H1 (cell line): ENCODE data around the gene SLC13A1. TPM values are rescaled to one million over a fixed set of nuclear protein-coding genes. Genes with fewer than 3 reads are reported as not detected.

Experiments
- CTCF ChIA-PET: fragments of 300-600 bp; sonication (Branson Sonifier 250); formaldehyde crosslinking; loops from one replicate; lab custom pipeline; 2021; ENCODE audit not compliant: partially characterized antibody; lab: Charles Lee
- POLR2A ChIA-PET: fragments of 300-600 bp; sonication (Branson Sonifier 250); formaldehyde crosslinking; loops from one replicate; lab custom pipeline; 2021; ENCODE audit warnings: inconsistent platforms; ENCODE audit not compliant: partially characterized antibody; lab: Charles Lee
- DNase-seq, 2 experiments: peaks; one replicate each; pipeline versions ENCODE4 v3.0.0 to v3.0.0-alpha.2; 2010 to 2022; ENCODE audit warnings: low spot score in 2 of 2, low read depth in 1 of 2, mixed read lengths in 1 of 2
- FAIRE-seq: peaks from 2 replicates; lab custom pipeline; 2011; peaks lifted over from hg19 to GRCh38; lab: Jason Lieb, UNC
- H2AFZ ChIP-seq: 2 replicates; pipeline ENCODE4 v1.8.1; 2012; ENCODE audit warnings: low read length, inconsistent platforms
- H2AK5ac ChIP-seq: 2 replicates; pipeline ENCODE4 v1.6.1; 2013; ENCODE audit warnings: low read depth, low read length
- H2BK120ac ChIP-seq: replicated peaks from 2 replicates; pipeline ENCODE3; 2013; ENCODE audit warnings: low read depth, low read length, inconsistent platforms
- H2BK12ac ChIP-seq: 2 replicates; pipeline ENCODE4 v1.6.1; 2013; ENCODE audit warnings: low read depth, low read length
- H2BK15ac ChIP-seq: 2 replicates; pipeline ENCODE4 v1.6.1; 2013; ENCODE audit warnings: low read length
- H2BK20ac ChIP-seq: 2 replicates; pipeline ENCODE4 v1.6.1; 2013; ENCODE audit warnings: low read length
- H2BK5ac ChIP-seq: 2 replicates; pipeline ENCODE4 v1.6.1; 2013; ENCODE audit warnings: low read depth, low read length
- H3K14ac ChIP-seq: 2 replicates; pipeline ENCODE4 v1.6.1; 2013; ENCODE audit warnings: inconsistent platforms; ENCODE audit not compliant: insufficient read length
- H3K18ac ChIP-seq: 2 replicates; pipeline ENCODE4 v1.6.1; 2013; ENCODE audit warnings: low read length; ENCODE audit errors: extremely low read depth
- H3K23ac ChIP-seq: 2 replicates; pipeline ENCODE4 v1.6.1; 2013; ENCODE audit warnings: inconsistent platforms; ENCODE audit not compliant: insufficient read length
- H3K23me2 ChIP-seq: 2 replicates; pipeline ENCODE4 v1.6.1; 2013; ENCODE audit warnings: low read depth, low read length
- H3K27ac ChIP-seq: 2 replicates; pipeline ENCODE4 v1.6.1; 2011; ENCODE audit warnings: low read depth, low read length, inconsistent platforms
- H3K27me3 ChIP-seq, 4 experiments: replicated peaks in 1 of 4; 1 replicate in 1 of 4; 2 replicates in 3 of 4; pipeline versions ENCODE4 v1.6.1 to v1.8.1; 2011 to 2013; ENCODE audit warnings: low read length in 3 of 4, mild to moderate bottlenecking in 3 of 4, inconsistent platforms in 2 of 4, mixed read lengths in 2 of 4, moderate library complexity in 1 of 4; ENCODE audit not compliant: control insufficient read depth in 3 of 4, insufficient read depth in 3 of 4; ENCODE audit errors: extremely low read depth in 1 of 4
- H3K36me3 ChIP-seq, 4 experiments: 2 replicates each; pipeline versions ENCODE4 v1.6.1 to v1.8.1; 2011 to 2013; ENCODE audit warnings: mild to moderate bottlenecking in 4 of 4, low read length in 3 of 4, moderate library complexity in 2 of 4, control low read depth in 1 of 4, inconsistent platforms in 1 of 4; ENCODE audit not compliant: insufficient read depth in 4 of 4, control insufficient read depth in 2 of 4
- H3K4ac ChIP-seq: replicated peaks from 2 replicates; pipeline ENCODE3; 2013; ENCODE audit warnings: low read length, low read depth, mixed read lengths, inconsistent platforms; ENCODE audit not compliant: insufficient read length
- H3K4me1 ChIP-seq, 4 experiments: replicated peaks in 1 of 4; 1 replicate in 1 of 4; 2 replicates in 3 of 4; pipeline versions ENCODE4 v1.6.1 to v1.8.1; 2011 to 2013; ENCODE audit warnings: low read length in 3 of 4, inconsistent platforms in 2 of 4, mixed read lengths in 1 of 4; ENCODE audit not compliant: insufficient read depth in 4 of 4, control insufficient read depth in 3 of 4
- H3K4me2 ChIP-seq, 2 experiments: 2 replicates each; pipeline versions ENCODE4 v1.6.1 to v1.8.1; 2011 to 2013; ENCODE audit warnings: low read depth in 2 of 2, low read length in 2 of 2, control low read depth in 1 of 2, inconsistent platforms in 1 of 2, mild to moderate bottlenecking in 1 of 2; ENCODE audit not compliant: insufficient read depth in 1 of 2
- H3K4me3 ChIP-seq, 4 experiments: fragments of 200-600, 300-600 bp in 1 of 4; sonication (generic), shearing (Covaris generic), sonication (Bioruptor Twin) in 1 of 4; 2 replicates each; pipeline versions ENCODE4 v1.5.1 to v1.8.1; 2011 to 2016; ENCODE audit warnings: low read length in 4 of 4, low read depth in 3 of 4, control low read depth in 2 of 4, inconsistent platforms in 2 of 4, mild to moderate bottlenecking in 2 of 4, mixed read lengths in 1 of 4, moderate library complexity in 1 of 4; ENCODE audit not compliant: insufficient read depth in 2 of 4; ENCODE audit errors: extremely low read depth in 1 of 4
- H3K56ac ChIP-seq: replicated peaks from 2 replicates; pipeline ENCODE3; 2013; ENCODE audit warnings: low read depth, mild to moderate bottlenecking, mixed read lengths, low read length, inconsistent platforms; ENCODE audit not compliant: insufficient read length
- H3K79me1 ChIP-seq: 2 replicates; pipeline ENCODE4 v1.6.1; 2013; ENCODE audit warnings: low read depth, low read length, control low read depth
- H3K79me2 ChIP-seq, 2 experiments: 2 replicates each; pipeline versions ENCODE4 v1.6.1 to v1.8.1; 2012 to 2013; ENCODE audit warnings: low read length in 2 of 2, mild to moderate bottlenecking in 2 of 2, inconsistent platforms in 1 of 2; ENCODE audit not compliant: insufficient read depth in 2 of 2, control insufficient read depth in 1 of 2
- H3K9ac ChIP-seq, 4 experiments: replicated peaks in 1 of 4; 1 replicate in 1 of 4; 2 replicates in 3 of 4; pipeline versions ENCODE4 v1.6.1 to v1.8.1; 2011 to 2013; ENCODE audit warnings: low read depth in 3 of 4, low read length in 3 of 4, control low read depth in 2 of 4, mild to moderate bottlenecking in 2 of 4, moderate library complexity in 2 of 4, inconsistent platforms in 1 of 4; ENCODE audit errors: extremely low read depth in 1 of 4
- H3K9me3 ChIP-seq, 2 experiments: 2 replicates each; pipeline versions ENCODE4 v1.6.1 to v1.8.1; 2012 to 2013; ENCODE audit warnings: mild to moderate bottlenecking in 2 of 2, moderate library complexity in 2 of 2, control low read depth in 1 of 2, inconsistent platforms in 1 of 2, low read depth in 1 of 2, low read length in 1 of 2, mixed read lengths in 1 of 2; ENCODE audit not compliant: insufficient read depth in 2 of 2
- H4K20me1 ChIP-seq, 2 experiments: replicated peaks in 1 of 2; 2 replicates each; pipeline versions ENCODE3 to v1.8.1; 2011 to 2013; ENCODE audit warnings: inconsistent platforms in 2 of 2, low read length in 2 of 2, mild to moderate bottlenecking in 1 of 2; ENCODE audit not compliant: insufficient read depth in 2 of 2, control insufficient read depth in 1 of 2
- H4K5ac ChIP-seq: 2 replicates; pipeline ENCODE4 v1.6.1; 2013; ENCODE audit warnings: low read length, low read depth, mixed read lengths, inconsistent platforms; ENCODE audit not compliant: insufficient read length
- H4K8ac ChIP-seq: 2 replicates; pipeline ENCODE4 v1.8.0; 2013; ENCODE audit warnings: mild to moderate bottlenecking, moderate library complexity, low read length, inconsistent platforms; ENCODE audit not compliant: insufficient read depth; ENCODE audit errors: extremely low read depth
- H4K91ac ChIP-seq: replicated peaks from 2 replicates; pipeline ENCODE3; 2013; ENCODE audit warnings: low read length, mixed read lengths, inconsistent platforms; ENCODE audit not compliant: insufficient read length
- WGBS, 2 experiments: shearing (Covaris generic) in 1 of 2; methylation state at CpG; one replicate each; pipeline versions ENCODE4 v1.1.6 to v1.1.7; 2013 to 2015; ENCODE audit warnings: low lambda C conversion rate in 2 of 2, mixed read lengths in 2 of 2, inconsistent platforms in 1 of 2, low coverage in 1 of 2, missing lambda C conversion rate in 1 of 2; ENCODE audit not compliant: insufficient replicate concordance in 2 of 2, insufficient coverage in 1 of 2, insufficient read length in 1 of 2; ENCODE audit errors: extremely low coverage in 1 of 2, missing lambda C conversion rate in 1 of 2; 5-methylcytosine and 5-hydroxymethylcytosine counted together
- long read RNA-seq, 2 experiments: library from RNA in 1 of 2; library from capped mRNA in 1 of 2; stranded (forward); transcript quantifications; one replicate each; pipeline ENCODE4 v2.0.0, GENCODE V29; 2021; ENCODE audit warnings: inconsistent platforms in 1 of 2
- polyA minus RNA-seq, 3 experiments: library from RNA; depleted of rRNA, polyadenylated mRNA; stranded (reverse); fragments of >200 nt; gene quantifications; 1 replicate in 2 of 3; 2 replicates in 1 of 3; pipeline ENCODE4 v1.2.3, GENCODE V29; 2011
- polyA plus RNA-seq, 7 experiments: library from polyadenylated mRNA; depleted of rRNA in 3 of 7; stranded (reverse) in 5 of 7; unstranded in 2 of 7; fragments of >200 nt in 5 of 7; fragments of 200-250 nt in 2 of 7; gene quantifications; 1 replicate in 5 of 7; 2 replicates in 1 of 7; 4 replicates in 1 of 7; pipeline versions ENCODE4 v1.2.1 to v1.2.3, GENCODE V29; 2011 to 2013; ENCODE audit warnings: missing spikeins in 2 of 7, mixed read lengths in 2 of 7
- total RNA-seq: library from RNA; stranded (reverse); fragmentation: NEBNext Ultra II Directional; extraction: Animal tissue kit (Norgen Biotek cat#: 25700); gene quantifications from 2 replicates; pipeline ENCODE4 v1.2.1, GENCODE V29; 2021
- TF ChIP-seq, protein P1 (sequence below), 3 experiments: IDR thresholded peaks; 1 replicate in 2 of 3; 2 replicates in 1 of 3; pipeline versions ENCODE4 v1.5.1 to v1.6.1; 2011; ENCODE audit warnings: low read length in 3 of 3, mild to moderate bottlenecking in 3 of 3, inconsistent platforms in 2 of 3, low read depth in 1 of 3, moderate library complexity in 1 of 3; ENCODE audit not compliant: insufficient read depth in 1 of 3; ENCODE audit errors: control extremely low read depth in 1 of 3

The SLC13A1 gene
- not detected in 2 replicates for total RNA-seq
- not detected in 2 replicates for polyA plus RNA-seq (2011; rRNA removed)
- polyA plus RNA-seq (2011; cell fraction: cytosol; rRNA removed), result not detected
- not detected for polyA plus RNA-seq (2011; cell fraction: nucleus; rRNA removed)
- not detected in 4 replicates for polyA plus RNA-seq (2012, experiment 1 of 2)
- polyA plus RNA-seq (2012, experiment 2 of 2), result not detected
- polyA plus RNA-seq (2013, experiment 1 of 2), result not detected
- not detected for polyA plus RNA-seq (2013, experiment 2 of 2)
- not detected in 2 replicates for polyA minus RNA-seq (2011; rRNA and poly(A)+ RNA removed)
- not detected for polyA minus RNA-seq (2011; cell fraction: cytosol; rRNA and poly(A)+ RNA removed)
- polyA minus RNA-seq (2011; cell fraction: nucleus; rRNA and poly(A)+ RNA removed), result not detected
- long read RNA-seq, experiment 1, result 0 reads
- long read RNA-seq, experiment 2, result 0 reads

DNA sequence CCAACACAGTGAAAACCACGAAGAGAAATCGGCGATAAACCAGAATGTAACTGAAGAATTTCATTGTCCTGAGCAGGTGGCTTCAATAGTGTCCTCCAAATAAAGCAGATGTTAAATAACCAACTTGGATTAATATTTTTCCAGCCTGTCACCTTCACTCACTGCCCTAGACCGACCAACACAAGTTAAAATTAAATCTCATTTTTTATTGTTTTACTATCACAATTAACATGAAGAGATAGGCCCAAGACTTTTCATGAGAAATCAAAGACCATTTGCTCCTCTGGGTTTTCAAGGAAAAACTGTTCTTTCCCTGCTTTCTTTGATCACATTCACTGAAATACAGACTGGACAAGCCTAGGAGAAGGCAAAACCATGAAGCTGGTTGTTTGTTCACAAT is at the start of gene SLC13A1:
SLC13A1 (minus strand) TSS at position 87 of the 400 bp plus-strand sequence; CDS start at position 64, 23 bp downstream.
- H3K79me2 ChIP-seq, result no peaks in the 10 kb centered on the region
- no peak within 1 kb of the TSS for H2BK12ac ChIP-seq
- no peaks in the 10 kb centered on the region for H3K23me2 ChIP-seq
- DNase-seq (no peak), FAIRE-seq (no peak)
- H3K23ac ChIP-seq, result no peak within 1 kb of the TSS
- H3K56ac ChIP-seq, result no peak within 1 kb of the TSS
- H2AFZ ChIP-seq, result no peak within 1 kb of the TSS
- no peaks in the 10 kb centered on the region for H3K79me1 ChIP-seq
- no peaks in the 10 kb centered on the region for H3K4me1 ChIP-seq
- H3K14ac ChIP-seq, result no peak within 1 kb of the TSS
- no peak within 1 kb of the TSS for H2BK20ac ChIP-seq
- H3K27me3 ChIP-seq, result no peaks in the 10 kb centered on the region
- no peak within 1 kb of the TSS for H3K4me3 ChIP-seq
- no peak within 1 kb of the TSS for H3K4ac ChIP-seq
- no peak within 1 kb of the TSS for H2BK15ac ChIP-seq
- H4K8ac ChIP-seq, result no peak within 1 kb of the TSS
- 90% methylated on average over 4 of the region's 4 CpGs; no CpG with 5 or more reads in 1 of the 2 experiments for WGBS, 2 experiments
- H2BK120ac ChIP-seq, result no peak within 1 kb of the TSS
- no peak within 1 kb of the TSS for H2AK5ac ChIP-seq
- no peak within 1 kb of the TSS for H3K9ac ChIP-seq
- H3K27ac ChIP-seq, result no peak within 1 kb of the TSS
- CTCF ChIA-PET, result interaction anchor here (2.2 kb wide), 1 partner anchor 10 kb away, joined by 6 read pairs; no protein-coding TSS in a partner anchor
- no peak within 1 kb of the TSS for H3K18ac ChIP-seq
- H3K36me3 ChIP-seq, result no peaks in the 10 kb centered on the region
- POLR2A ChIA-PET, result no interaction called here
- no peaks in the 10 kb centered on the region for H4K20me1 ChIP-seq
- no peak within 1 kb of the TSS for H4K5ac ChIP-seq
- H3K9me3 ChIP-seq, result no peaks in the 10 kb centered on the region
- no peak within 1 kb of the TSS for H4K91ac ChIP-seq
- H2BK5ac ChIP-seq, result no peak within 1 kb of the TSS
- H3K4me2 ChIP-seq, result no peak within 1 kb of the TSS
- TF ChIP-seq, protein P1, sequence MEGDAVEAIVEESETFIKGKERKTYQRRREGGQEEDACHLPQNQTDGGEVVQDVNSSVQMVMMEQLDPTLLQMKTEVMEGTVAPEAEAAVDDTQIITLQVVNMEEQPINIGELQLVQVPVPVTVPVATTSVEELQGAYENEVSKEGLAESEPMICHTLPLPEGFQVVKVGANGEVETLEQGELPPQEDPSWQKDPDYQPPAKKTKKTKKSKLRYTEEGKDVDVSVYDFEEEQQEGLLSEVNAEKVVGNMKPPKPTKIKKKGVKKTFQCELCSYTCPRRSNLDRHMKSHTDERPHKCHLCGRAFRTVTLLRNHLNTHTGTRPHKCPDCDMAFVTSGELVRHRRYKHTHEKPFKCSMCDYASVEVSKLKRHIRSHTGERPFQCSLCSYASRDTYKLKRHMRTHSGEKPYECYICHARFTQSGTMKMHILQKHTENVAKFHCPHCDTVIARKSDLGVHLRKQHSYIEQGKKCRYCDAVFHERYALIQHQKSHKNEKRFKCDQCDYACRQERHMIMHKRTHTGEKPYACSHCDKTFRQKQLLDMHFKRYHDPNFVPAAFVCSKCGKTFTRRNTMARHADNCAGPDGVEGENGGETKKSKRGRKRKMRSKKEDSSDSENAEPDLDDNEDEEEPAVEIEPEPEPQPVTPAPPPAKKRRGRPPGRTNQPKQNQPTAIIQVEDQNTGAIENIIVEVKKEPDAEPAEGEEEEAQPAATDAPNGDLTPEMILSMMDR (IDR thresholded peaks at IDR 0.05; ENCODE audit: control extremely low read depth in 1 of 3, insufficient read depth in 1 of 3, low read depth in 1 of 3, low read length in 3 of 3), result no peak
